Activated T-cell treated with anti-CD3 and anti-CD28 coated beads, Interleukin-2, amount 50 U/mL, for 24 hours (primary cell): ENCODE data around the gene ZNF627.
A peak's percentile ranks its signal among the peaks of the same experiment; 100 is the strongest.

Source experiments
- DNase-seq: peaks from one replicate; pipeline ENCODE4 v3.0.0-alpha.2; 2020
- H3K27ac Mint-ChIP-seq: 2 replicates; pipeline ENCODE4 v1.8.0; 2020; ENCODE audit warnings: mild to moderate bottlenecking, mixed read lengths
- H3K27me3 Mint-ChIP-seq: 2 replicates; pipeline ENCODE4 v1.8.0; 2020; ENCODE audit warnings: mixed read lengths
- H3K36me3 Mint-ChIP-seq: 2 replicates; pipeline ENCODE4 v1.8.0; 2020; ENCODE audit warnings: low read depth, mixed read lengths
- H3K4me1 Mint-ChIP-seq: 2 replicates; pipeline ENCODE4 v1.8.0; 2020; ENCODE audit warnings: low read depth, mixed read lengths
- H3K4me3 Mint-ChIP-seq: 2 replicates; pipeline ENCODE4 v1.8.0; 2020; ENCODE audit warnings: mild to moderate bottlenecking, moderate library complexity, mixed read lengths
- H3K9me3 Mint-ChIP-seq: 2 replicates; pipeline ENCODE4 v1.8.0; 2020; ENCODE audit warnings: mixed read lengths

Gene ZNF627

GRCh38 chr19:11597202-11598102, at the start of gene ZNF627:
TSS of gene ZNF627 (plus strand) at chr19:11597483. CDS start at chr19:11597628, 145 bp downstream.
- Mint-ChIP-seq H3K27me3 (no peaks in the 10 kb centered on the region), H3K36me3 (peaks cover 20% of the 10 kb centered on the region), H3K4me3 (peak within 1 kb of the TSS; percentile 90), H3K27ac (peak within 1 kb of the TSS; percentile 90), H3K9me3 (no peaks in the 10 kb centered on the region), H3K4me1 (peaks cover 33% of the 10 kb centered on the region)
- DNase-seq = peak; percentile 97

GRCh38 chr19:11547929-11548700, 49.2 kb upstream of the ZNF627 start:
- Mint-ChIP-seq H3K36me3 (peaks cover 18% of the 10 kb centered on the region), H3K27ac (no peak overlapping the region), H3K4me1 (peaks cover 2% of the 10 kb centered on the region), H3K27me3 (no peaks in the 10 kb centered on the region), H3K4me3 (no peak overlapping the region), H3K9me3 (no peaks in the 10 kb centered on the region)
- DNase-seq = no peak

GRCh38 chr19:11549386-11549953, 47.8 kb upstream of the ZNF627 start:
- no peak for DNase-seq
- H3K36me3 Mint-ChIP-seq = peaks cover 32% of the 10 kb centered on the region
- no peak overlapping the region for H3K4me3 Mint-ChIP-seq
- no peak overlapping the region for H3K27ac Mint-ChIP-seq
- H3K27me3 Mint-ChIP-seq = no peaks in the 10 kb centered on the region
- peaks cover 8% of the 10 kb centered on the region for H3K4me1 Mint-ChIP-seq
- no peaks in the 10 kb centered on the region for H3K9me3 Mint-ChIP-seq

- no peak overlapping the region for H3K27ac Mint-ChIP-seq
- no peak overlapping the region for H3K4me3 Mint-ChIP-seq
- no peaks in the 10 kb centered on the region for H3K9me3 Mint-ChIP-seq
- DNase-seq = no peak
- no peaks in the 10 kb centered on the region for H3K27me3 Mint-ChIP-seq
- H3K36me3 Mint-ChIP-seq = peaks cover 35% of the 10 kb centered on the region
- H3K4me1 Mint-ChIP-seq = peaks cover 10% of the 10 kb centered on the region
Measured at GRCh38 chr19:11550265-11550664, 47.0 kb upstream of the ZNF627 start.

GRCh38 chr19:11551603-11552235, 45.6 kb upstream of the ZNF627 start:
- no peaks in the 10 kb centered on the region for H3K27me3 Mint-ChIP-seq
- H3K4me3 Mint-ChIP-seq = no peak overlapping the region
- peaks cover 48% of the 10 kb centered on the region for H3K36me3 Mint-ChIP-seq
- DNase-seq = no peak
- no peaks in the 10 kb centered on the region for H3K9me3 Mint-ChIP-seq
- H3K4me1 Mint-ChIP-seq = peaks cover 20% of the 10 kb centered on the region
- no peak overlapping the region for H3K27ac Mint-ChIP-seq

- Mint-ChIP-seq H3K36me3 (peaks cover 54% of the 10 kb centered on the region), H3K4me3 (no peak overlapping the region), H3K9me3 (no peaks in the 10 kb centered on the region)
Measured at GRCh38 chr19:11552666-11553372, 44.5 kb upstream of the ZNF627 start.

GRCh38 chr19:11554160-11554559, 43.1 kb upstream of the ZNF627 start:
- no peaks in the 10 kb centered on the region for H3K27me3 Mint-ChIP-seq
- H3K4me3 Mint-ChIP-seq = no peak overlapping the region
- peaks cover 33% of the 10 kb centered on the region for H3K4me1 Mint-ChIP-seq
- H3K27ac Mint-ChIP-seq = peak overlapping the region; percentile 69
- no peak for DNase-seq
- peaks cover 66% of the 10 kb centered on the region for H3K36me3 Mint-ChIP-seq
- H3K9me3 Mint-ChIP-seq = no peaks in the 10 kb centered on the region

More at GRCh38 chr19:11552666-11553372, 44.5 kb upstream of the ZNF627 start:
- no peak overlapping the region for H3K27ac Mint-ChIP-seq
- no peaks in the 10 kb centered on the region for H3K27me3 Mint-ChIP-seq
- peaks cover 28% of the 10 kb centered on the region for H3K4me1 Mint-ChIP-seq
- no peak for DNase-seq

- H3K27me3 Mint-ChIP-seq = no peaks in the 10 kb centered on the region
- H3K27ac Mint-ChIP-seq = peak overlapping the region; percentile 30
- no peaks in the 10 kb centered on the region for H3K9me3 Mint-ChIP-seq
- H3K4me1 Mint-ChIP-seq = peaks cover 37% of the 10 kb centered on the region
- DNase-seq = no peak
- no peak overlapping the region for H3K4me3 Mint-ChIP-seq
- peaks cover 70% of the 10 kb centered on the region for H3K36me3 Mint-ChIP-seq
Measured at GRCh38 chr19:11555246-11555645, 42.0 kb upstream of the ZNF627 start.

- peak overlapping the region; percentile 53 for H3K27ac Mint-ChIP-seq
- H3K4me1 Mint-ChIP-seq = peaks cover 46% of the 10 kb centered on the region
- H3K4me3 Mint-ChIP-seq = peak overlapping the region; percentile 88
Measured at GRCh38 chr19:11556634-11557420, 40.5 kb upstream of the ZNF627 start.

GRCh38 chr19:11558881-11559828, 38.1 kb upstream of the ZNF627 start, which contains the start of gene ELOF1:
TSS of gene ELOF1 (minus strand) at chr19:11559230. CDS start at chr19:11554347, 4,883 bp downstream.
- Mint-ChIP-seq H3K27ac (peak within 1 kb of the TSS; percentile 94), H3K4me1 (peaks cover 47% of the 10 kb centered on the region), H3K9me3 (no peaks in the 10 kb centered on the region), H3K36me3 (peaks cover 45% of the 10 kb centered on the region), H3K27me3 (no peaks in the 10 kb centered on the region), H3K4me3 (peak within 1 kb of the TSS; percentile 88)
- peak; percentile 94 for DNase-seq

More at GRCh38 chr19:11556634-11557420, 40.5 kb upstream of the ZNF627 start:
- no peaks in the 10 kb centered on the region for H3K27me3 Mint-ChIP-seq
- H3K36me3 Mint-ChIP-seq = peaks cover 68% of the 10 kb centered on the region
- no peak for DNase-seq
- H3K9me3 Mint-ChIP-seq = no peaks in the 10 kb centered on the region

- Mint-ChIP-seq H3K27me3 (no peaks in the 10 kb centered on the region), H3K27ac (peak overlapping the region; percentile 90), H3K36me3 (peaks cover 36% of the 10 kb centered on the region), H3K4me3 (peak overlapping the region; percentile 88), H3K9me3 (no peaks in the 10 kb centered on the region), H3K4me1 (peaks cover 40% of the 10 kb centered on the region)
- DNase-seq = no peak
Measured at GRCh38 chr19:11560404-11561051, 36.8 kb upstream of the ZNF627 start.

- Mint-ChIP-seq H3K36me3 (peaks cover 17% of the 10 kb centered on the region), H3K27ac (no peak overlapping the region), H3K27me3 (no peaks in the 10 kb centered on the region), H3K9me3 (no peaks in the 10 kb centered on the region), H3K4me3 (no peak overlapping the region), H3K4me1 (peaks cover 23% of the 10 kb centered on the region)
- DNase-seq = no peak
Measured at GRCh38 chr19:11563532-11563931, 33.8 kb upstream of the ZNF627 start.
